AG04449 (cell line): ENCODE measurements around the gene TTC34.

ENCODE experiments used
- CTCF ChIA-PET: fragments of 350-600 bp; formaldehyde crosslinking; extraction: SDS; loops from one replicate; lab custom pipeline; 2021; ENCODE audit warnings: antibody characterized with exemption; lab: Yijun Ruan, JAX
- POLR2A ChIA-PET: fragments of 400-600, 350-600 bp; formaldehyde crosslinking; extraction: SDS; loops from one replicate; lab custom pipeline; 2020; ENCODE audit warnings: antibody characterized with exemption, inconsistent platforms; lab: Yijun Ruan, JAX
- DNase-seq: peaks from one replicate; pipeline ENCODE4 v3.0.0-alpha.2; 2010; ENCODE audit warnings: low read depth, low spot score
- H3K4me3 ChIP-seq: 2 replicates; pipeline ENCODE4 v1.5.1; 2011; ENCODE audit warnings: low read depth, mild to moderate bottlenecking, control low read depth, low read length
- CTCF ChIP-seq: IDR thresholded peaks from one replicate; pipeline ENCODE4 v1.5.1; 2011; ENCODE audit warnings: mild to moderate bottlenecking, moderate library complexity, low read length, control low read depth, inconsistent platforms; ENCODE audit not compliant: insufficient read depth; ENCODE audit errors: missing control alignments

The TTC34 gene

GRCh38 chr1:2637442-2638145, 163.9 kb downstream of the TTC34 start:
- ChIA-PET POLR2A (no interaction called here), CTCF (no interaction called here)
- no peak overlapping the region for H3K4me3 ChIP-seq
- TF ChIP-seq CTCF, result no peak
- DNase-seq, result no peak

GRCh38 chr1:2636733-2637132, 164.8 kb downstream of the TTC34 start:
- H3K4me3 ChIP-seq, result no peak overlapping the region
- CTCF ChIA-PET, result no interaction called here
- POLR2A ChIA-PET, result no interaction called here
- no peak for DNase-seq
- TF ChIP-seq CTCF, result no peak

GRCh38 chr1:2635361-2636010, 166.0 kb downstream of the TTC34 start:
- H3K4me3 ChIP-seq, result no peak overlapping the region
- TF ChIP-seq CTCF, result no peak
- DNase-seq, result no peak
- ChIA-PET POLR2A (no interaction called here), CTCF (no interaction called here)

- DNase-seq, result no peak
- no peak for TF ChIP-seq CTCF
- CTCF ChIA-PET, result no interaction called here
- POLR2A ChIA-PET, result no interaction called here
- H3K4me3 ChIP-seq, result no peak overlapping the region
Observed at GRCh38 chr1:2633936-2634491, 167.5 kb downstream of the TTC34 start.

GRCh38 chr1:2633366-2633935, 168.0 kb downstream of the TTC34 start:
- POLR2A ChIA-PET, result no interaction called here
- no peak overlapping the region for H3K4me3 ChIP-seq
- no peak for TF ChIP-seq CTCF
- CTCF ChIA-PET, result no interaction called here
- no peak for DNase-seq
